SK-N-MC (cell line): ENCODE results near the gene CBX1.
"Not testable (repeated sequence)": the region's sequence is repeated elsewhere in the genome, so short reads cannot be mapped to it uniquely, and the experiment has no call there.

Experiments used
- DNase-seq: peaks from one replicate; pipeline ENCODE4 v3.0.0-alpha.2; 2011; ENCODE audit warnings: low read depth, low spot score
- H3K27ac ChIP-seq: fragments of 200-600 bp; sonication (generic); 2 replicates; pipeline ENCODE4 v1.5.1; 2016; ENCODE audit warnings: mixed run types
- H3K36me3 ChIP-seq: fragments of 200-600 bp; sonication (generic); 2 replicates; pipeline ENCODE4 v1.6.1; 2017; ENCODE audit warnings: antibody characterized with exemption, low read length, mixed read lengths; ENCODE audit not compliant: insufficient read depth
- H3K4me3 ChIP-seq: fragments of 200-600 bp; sonication (generic); 2 replicates; pipeline ENCODE4 v1.5.1; 2016
- H3K9ac ChIP-seq: fragments of 200-600 bp; sonication (generic); 2 replicates; pipeline ENCODE4 v1.8.0; 2017; ENCODE audit warnings: mixed run types, mixed read lengths; ENCODE audit not compliant: insufficient read length
- H3K9me3 ChIP-seq: fragments of 200-600 bp; sonication (generic); 2 replicates; pipeline ENCODE4 v1.6.1; 2017; ENCODE audit warnings: low read depth, mild to moderate bottlenecking, antibody characterized with exemption, low read length, moderate library complexity, mixed read lengths
- EZH2 ChIP-seq: fragments of 200-600 bp; sonication (generic); IDR thresholded peaks from one replicate; pipeline ENCODE4 v1.6.1; 2017; ENCODE audit warnings: antibody characterized with exemption
- FOXP2 ChIP-seq: optimal IDR thresholded peaks from 2 replicates; pipeline ENCODE3; 2011; ENCODE audit warnings: mild to moderate bottlenecking, moderate library complexity; ENCODE audit not compliant: insufficient read depth; ENCODE audit errors: extremely low read length, control extremely low read depth
- POLR2AphosphoS5 ChIP-seq: IDR thresholded peaks from 2 replicates; pipeline ENCODE4 v1.6.1; 2012; ENCODE audit warnings: mild to moderate bottlenecking, low read depth, low read length, borderline replicate concordance

The CBX1 gene

DNA sequence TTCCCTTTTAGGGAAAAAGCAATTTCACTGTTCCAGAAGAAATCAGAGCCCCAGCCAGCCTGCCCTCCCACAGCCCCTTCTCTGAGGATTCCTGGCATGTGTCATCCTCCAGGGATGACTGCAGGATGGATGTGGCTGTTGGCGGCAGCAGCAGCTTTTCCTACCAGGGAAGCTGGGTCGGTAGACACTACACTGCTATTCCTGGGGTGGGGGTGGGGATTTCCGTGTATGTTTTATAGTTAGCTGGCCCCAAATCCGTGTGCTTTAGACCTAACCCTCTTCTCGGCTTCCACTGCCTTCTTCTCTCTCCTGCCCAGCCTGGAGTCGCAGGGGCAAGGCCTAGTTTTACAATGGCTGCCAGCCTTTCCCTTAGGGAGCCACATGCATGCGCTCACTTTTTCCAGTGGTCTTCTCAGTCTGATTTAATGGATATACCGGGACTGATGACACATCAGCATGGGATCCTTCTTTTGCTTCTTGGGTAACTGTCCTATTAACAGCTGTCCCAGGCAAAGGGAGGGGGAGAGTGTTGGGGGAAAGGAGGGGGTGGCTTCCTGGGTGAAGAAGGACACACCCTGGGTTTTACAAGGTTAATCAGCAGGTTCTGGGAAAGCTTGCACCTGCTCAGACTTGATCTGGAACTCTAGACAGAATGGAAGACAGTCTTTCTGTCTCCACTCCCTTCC, 55.8 kb downstream of the CBX1 start:
- H3K27ac ChIP-seq: no peak overlapping the region
- DNase-seq: no peak
- no peak overlapping the region for H3K4me3 ChIP-seq
- H3K36me3 ChIP-seq: peaks cover 1% of the 10 kb centered on the region
- no peaks in the 10 kb centered on the region for H3K9me3 ChIP-seq
- TF ChIP-seq POLR2AphosphoS5 (no peak), FOXP2 (no peak)
- no peak overlapping the region for H3K9ac ChIP-seq

GRCh38 chr17:48044851-48045250, 56.4 kb downstream of the CBX1 start:
- no peak overlapping the region for H3K4me3 ChIP-seq
- H3K9ac ChIP-seq: no peak overlapping the region
- no peaks in the 10 kb centered on the region for H3K36me3 ChIP-seq
- no peaks in the 10 kb centered on the region for H3K9me3 ChIP-seq
- no peak for DNase-seq
- no peak overlapping the region for H3K27ac ChIP-seq
- TF ChIP-seq FOXP2: no peak
- no peak for TF ChIP-seq EZH2
- TF ChIP-seq POLR2AphosphoS5: no peak

DNA sequence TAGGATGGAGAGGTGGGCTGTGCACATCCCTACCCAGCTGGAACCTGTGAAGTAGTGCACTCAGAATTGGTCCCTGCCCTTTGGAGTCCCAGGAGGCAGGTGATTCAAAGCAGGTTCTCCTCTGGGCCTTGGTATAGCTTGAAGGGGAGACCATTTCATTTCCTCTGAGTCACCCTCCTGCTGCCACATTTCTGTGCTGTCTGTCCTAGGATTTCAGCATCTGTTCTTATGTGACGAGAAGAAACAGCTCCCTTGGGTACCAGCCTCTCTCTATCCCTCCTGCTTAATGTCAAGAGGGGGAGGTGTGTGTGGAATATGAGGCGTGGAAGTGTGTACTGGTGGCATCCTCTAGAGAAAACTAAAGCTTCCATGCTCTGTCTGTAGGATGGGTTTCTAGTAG, 58.1 kb downstream of the CBX1 start:
- no peaks in the 10 kb centered on the region for H3K9me3 ChIP-seq
- TF ChIP-seq EZH2: no peak
- no peak for TF ChIP-seq POLR2AphosphoS5
- no peak for TF ChIP-seq FOXP2
- no peak overlapping the region for H3K4me3 ChIP-seq
- DNase-seq: no peak
- H3K9ac ChIP-seq: no peak overlapping the region
- no peaks in the 10 kb centered on the region for H3K36me3 ChIP-seq
- H3K27ac ChIP-seq: no peak overlapping the region

GRCh38 chr17:48038687-48039086, 62.6 kb downstream of the CBX1 start:
- no peak overlapping the region for H3K27ac ChIP-seq
- TF ChIP-seq FOXP2 (no peak), EZH2 (no peak), POLR2AphosphoS5 (no peak)
- no peaks in the 10 kb centered on the region for H3K9me3 ChIP-seq
- no peak overlapping the region for H3K9ac ChIP-seq
- no peaks in the 10 kb centered on the region for H3K36me3 ChIP-seq
- DNase-seq: no peak
- H3K4me3 ChIP-seq: no peak overlapping the region

DNA sequence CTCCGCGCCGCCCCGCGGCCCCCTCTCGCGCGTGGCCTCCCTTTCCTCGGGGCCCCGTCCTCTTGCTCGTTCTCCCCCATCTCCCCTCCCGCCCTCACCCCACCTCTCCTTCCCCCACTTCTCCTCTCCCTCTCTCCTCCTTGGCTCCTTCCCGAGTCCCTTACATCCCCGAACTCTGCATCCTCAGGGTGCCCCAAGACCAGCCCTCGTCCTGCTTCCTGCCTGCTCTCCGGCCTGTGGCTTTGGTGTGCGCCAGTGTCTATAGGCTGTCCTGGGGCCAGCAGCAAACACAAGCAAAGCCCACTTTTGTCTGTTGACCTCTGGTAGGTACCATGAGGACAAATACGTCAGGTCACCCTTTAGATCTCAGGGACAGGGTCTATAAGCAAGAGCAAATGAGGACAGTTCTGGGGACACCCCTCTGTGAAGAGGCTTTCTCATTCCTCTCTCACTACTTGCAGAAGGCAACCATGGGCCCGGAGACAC, 63.4 kb downstream of the CBX1 start:
- Histone ChIP-seq H3K9ac (no peak overlapping the region), H3K36me3 (no peaks in the 10 kb centered on the region), H3K4me3 (no peak overlapping the region), H3K27ac (no peak overlapping the region), H3K9me3 (no peaks in the 10 kb centered on the region)
- TF ChIP-seq POLR2AphosphoS5: no peak
- no peak for TF ChIP-seq EZH2
- no peak for TF ChIP-seq FOXP2
- no peak for DNase-seq

DNA sequence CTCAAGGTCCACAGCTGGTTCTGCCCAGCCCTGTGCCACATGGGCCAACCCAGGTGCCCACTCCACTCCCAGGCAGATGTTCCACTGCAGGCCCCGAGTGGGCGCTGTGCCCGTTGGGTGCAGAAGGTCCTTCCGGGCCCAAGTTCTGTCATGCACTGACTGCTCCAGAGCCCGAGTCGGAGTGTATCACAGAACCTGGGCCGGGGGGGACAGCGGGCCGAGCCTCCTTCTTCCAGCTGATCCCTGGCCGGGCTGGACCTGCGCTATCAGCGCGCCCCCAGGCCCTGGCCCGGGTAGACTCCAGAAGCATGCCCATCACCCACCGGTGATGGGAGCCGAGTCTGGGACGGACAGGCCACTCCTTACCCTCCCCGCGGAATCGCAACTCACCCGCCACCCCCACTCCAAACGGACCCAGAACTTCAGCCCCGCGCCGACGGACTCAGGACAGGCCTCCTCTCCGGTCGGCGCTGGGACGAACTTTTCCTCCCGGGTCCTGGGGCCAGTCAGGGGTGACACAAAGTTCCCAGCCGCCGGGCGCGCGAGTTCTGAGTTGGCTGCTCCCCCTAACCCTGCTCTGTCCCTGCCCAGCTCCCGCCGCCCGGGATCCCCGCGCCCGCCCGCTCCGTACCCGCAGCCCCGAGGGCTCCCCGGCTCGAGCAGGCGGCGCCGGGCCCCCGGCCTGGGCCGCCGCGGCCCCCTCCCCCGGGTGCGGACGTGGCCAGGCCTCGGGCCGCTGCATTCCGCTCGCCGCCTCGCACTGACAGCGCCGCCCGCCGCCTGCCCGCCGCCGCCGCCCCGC, 64.0 kb downstream of the CBX1 start, which contains the start of gene COPZ2:
Gene COPZ2, minus strand, starts transcription at position 762 of the 802 bp plus-strand sequence. Its CDS starts 20 bp downstream, at position 742.
- H3K36me3 ChIP-seq: no peaks in the 10 kb centered on the region
- no peak for DNase-seq
- H3K27ac ChIP-seq: no peak within 1 kb of the TSS
- no peak within 1 kb of the TSS for H3K4me3 ChIP-seq
- no peak for TF ChIP-seq FOXP2
- no peaks in the 10 kb centered on the region for H3K9me3 ChIP-seq
- H3K9ac ChIP-seq: no peak within 1 kb of the TSS

DNA sequence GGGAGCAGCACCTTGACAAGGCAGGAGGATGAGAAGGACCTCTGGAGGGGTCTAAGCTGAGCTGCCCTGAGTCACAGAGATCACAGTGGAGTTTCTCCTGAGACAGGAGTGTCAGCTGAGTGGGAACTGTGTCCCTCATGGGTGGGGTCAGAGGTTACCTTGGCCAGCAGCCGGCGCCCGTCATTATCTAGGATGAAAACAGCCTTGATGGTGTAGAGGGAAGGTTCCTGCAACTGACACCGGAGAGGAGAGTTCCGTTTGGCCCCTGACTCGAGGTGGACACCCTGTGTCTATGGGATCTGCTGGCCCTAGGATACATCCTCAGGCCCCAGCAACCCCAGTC, 64.6 kb downstream of the CBX1 start:
- Histone ChIP-seq H3K4me3 (no peak overlapping the region), H3K27ac (no peak overlapping the region), H3K36me3 (no peaks in the 10 kb centered on the region), H3K9me3 (no peaks in the 10 kb centered on the region), H3K9ac (no peak overlapping the region)
- TF ChIP-seq EZH2 (no peak), POLR2AphosphoS5 (no peak), FOXP2 (no peak)
- DNase-seq: no peak

- not testable (repeated sequence) for H3K27ac ChIP-seq, H3K9ac ChIP-seq, H3K9me3 ChIP-seq, H3K4me3 ChIP-seq, H3K36me3 ChIP-seq, DNase-seq
These were observed 66.5 kb downstream of the CBX1 start for GRCh38 chr17:48034734-48035133.

GRCh38 chr17:48031966-48032365, 69.3 kb downstream of the CBX1 start:
- TF ChIP-seq EZH2 (no peak), FOXP2 (no peak), POLR2AphosphoS5 (no peak)
- DNase-seq: no peak
- no peak overlapping the region for H3K9ac ChIP-seq

More at GRCh38 chr17:48031966-48032365, 69.3 kb downstream of the CBX1 start:
- Histone ChIP-seq H3K9me3 (no peaks in the 10 kb centered on the region), H3K27ac (no peak overlapping the region), H3K4me3 (no peak overlapping the region), H3K36me3 (no peaks in the 10 kb centered on the region)
